ELR (cell line): ENCODE data around the gene MRM2.
A peak's percentile ranks its signal among the peaks of the same experiment; 100 is the strongest.

Experiments used
- DNase-seq: peaks from one replicate; pipeline ENCODE4 v3.0.0-alpha.2; 2015; ENCODE audit warnings: low read depth

MRM2 gene

GRCh38 chr7:2245883-2246675 is 4.1 kb upstream of the MRM2 start:
- no peak for DNase-seq

- DNase-seq, result no peak
These were observed 2.5 kb upstream of the MRM2 start for GRCh38 chr7:2244404-2244995.

GRCh38 chr7:2243458-2243857 is 1.5 kb upstream of the MRM2 start:
- no peak for DNase-seq

DNA sequence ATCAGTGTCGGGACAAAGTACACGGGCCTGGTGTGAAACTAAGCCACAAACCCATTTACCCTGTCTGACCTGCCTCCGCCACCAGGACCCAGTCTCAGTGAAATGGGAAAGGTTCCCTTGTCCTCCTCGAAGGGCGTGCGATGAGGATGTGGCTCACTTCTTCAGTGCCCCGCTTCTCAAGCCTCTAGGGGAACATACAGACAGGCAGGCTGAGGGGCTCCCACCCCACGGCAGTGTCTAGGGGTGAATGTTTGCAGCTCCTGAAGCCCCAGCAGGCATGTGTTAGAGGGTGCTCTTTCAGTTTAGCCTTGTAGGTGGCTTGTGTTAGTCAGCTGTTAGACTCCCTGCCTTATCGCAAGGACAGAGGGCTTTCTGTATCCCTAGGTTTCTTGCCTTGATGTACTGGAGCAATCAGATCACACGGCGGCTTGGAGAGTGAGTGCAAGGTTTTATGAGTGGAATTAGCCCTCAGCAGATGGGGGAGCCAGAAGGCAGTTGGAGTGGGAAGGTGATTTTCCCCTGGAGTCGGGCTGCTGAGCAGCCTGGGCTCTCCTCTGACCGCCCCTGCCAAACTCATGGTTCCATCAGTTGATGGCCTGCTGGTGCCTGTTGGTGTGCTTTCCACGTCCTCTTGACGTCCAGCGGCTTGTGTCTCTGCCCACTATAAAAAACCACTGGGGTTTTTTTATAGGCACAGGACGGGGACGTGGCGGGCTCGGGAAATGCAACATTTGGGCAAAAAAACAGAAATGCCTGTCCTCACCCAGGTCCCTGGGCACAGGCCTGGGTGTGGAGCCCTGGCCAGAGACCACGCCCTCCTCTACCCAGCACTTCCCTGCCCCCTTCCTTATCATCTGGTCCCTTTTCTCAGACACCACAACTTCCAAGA is 780 bp upstream of the MRM2 start:
- peak; percentile 69 for DNase-seq

- no peak for DNase-seq
These were observed 2.8 kb downstream of the MRM2 start for GRCh38 chr7:2239242-2239641.

- DNase-seq, result no peak
These were observed 4.8 kb downstream of the MRM2 start for GRCh38 chr7:2237109-2237602.

- peak; percentile 31 for DNase-seq
These were observed 8.1 kb downstream of the MRM2 start for GRCh38 chr7:2233926-2234325.

- DNase-seq, result peak; percentile 97
These were observed 9.1 kb downstream of the MRM2 start, which contains the start of gene MAD1L1 for GRCh38 chr7:2232766-2233520. TSS of gene MAD1L1 (minus strand) at chr7:2232945. CDS start at chr7:2230133, 2,812 bp downstream.

GRCh38 chr7:2231992-2232765 is 9.8 kb downstream of the MRM2 start:
- peak; percentile 57 for DNase-seq

DNA sequence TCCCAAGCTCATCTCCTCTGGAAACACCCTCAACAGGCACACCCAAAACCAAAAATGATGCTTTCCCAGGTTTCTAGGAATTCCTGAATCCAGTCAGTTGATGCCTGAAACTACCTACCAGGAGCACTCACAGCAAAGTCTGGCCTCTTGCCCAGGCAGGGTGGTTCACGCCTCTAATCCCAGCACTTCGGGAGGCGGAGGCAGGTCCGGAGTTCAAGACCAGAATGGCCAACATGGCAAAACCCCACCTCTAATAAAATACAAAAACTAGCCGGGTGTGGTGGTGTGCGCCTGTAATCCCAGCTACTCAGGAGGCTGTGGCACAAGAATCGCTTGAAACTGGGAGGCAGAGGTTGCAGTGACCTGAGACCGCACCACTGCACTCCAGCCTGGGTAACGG is 11.1 kb downstream of the MRM2 start:
- DNase-seq, result no peak

DNA sequence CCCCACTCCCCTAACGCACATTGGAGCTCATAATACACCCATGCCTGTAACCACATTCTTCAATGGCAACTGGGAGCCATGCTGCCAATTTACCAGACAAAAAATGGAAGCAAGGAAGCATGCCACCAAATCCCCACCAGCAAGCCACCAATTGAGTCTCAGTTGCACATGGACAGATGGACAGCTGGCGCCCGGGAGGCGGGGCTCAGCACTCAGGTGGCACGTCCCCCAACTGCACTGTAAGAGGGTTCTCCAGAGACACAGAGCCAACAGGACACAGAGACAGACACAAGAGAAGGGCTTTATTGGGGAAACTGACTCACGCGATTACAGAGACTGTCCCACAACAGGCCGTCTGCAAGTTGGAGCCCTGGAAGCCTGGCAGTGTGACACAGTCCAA is 11.8 kb downstream of the MRM2 start:
- no peak for DNase-seq

GRCh38 chr7:2229467-2229866 is 12.5 kb downstream of the MRM2 start:
- no peak for DNase-seq

DNA sequence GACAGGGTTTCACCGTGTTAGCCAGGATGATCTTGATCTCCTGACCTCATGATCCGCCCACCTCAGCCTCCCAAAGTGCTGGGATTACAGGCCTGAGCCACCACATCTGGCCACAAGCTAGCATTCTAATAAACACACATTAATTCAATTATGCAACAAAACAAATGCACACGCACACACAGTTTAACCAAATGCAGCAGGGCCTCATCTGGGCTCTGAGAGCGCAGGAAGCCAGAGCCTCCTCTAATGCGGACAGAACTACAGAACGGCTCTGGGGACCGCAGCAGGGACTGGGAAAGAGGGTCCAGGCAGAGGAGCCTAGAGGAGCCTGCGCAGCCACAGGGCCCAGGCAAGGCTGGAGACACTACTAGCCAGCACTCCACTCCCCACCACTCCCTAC is 13.1 kb downstream of the MRM2 start:
- DNase-seq, result no peak

DNA sequence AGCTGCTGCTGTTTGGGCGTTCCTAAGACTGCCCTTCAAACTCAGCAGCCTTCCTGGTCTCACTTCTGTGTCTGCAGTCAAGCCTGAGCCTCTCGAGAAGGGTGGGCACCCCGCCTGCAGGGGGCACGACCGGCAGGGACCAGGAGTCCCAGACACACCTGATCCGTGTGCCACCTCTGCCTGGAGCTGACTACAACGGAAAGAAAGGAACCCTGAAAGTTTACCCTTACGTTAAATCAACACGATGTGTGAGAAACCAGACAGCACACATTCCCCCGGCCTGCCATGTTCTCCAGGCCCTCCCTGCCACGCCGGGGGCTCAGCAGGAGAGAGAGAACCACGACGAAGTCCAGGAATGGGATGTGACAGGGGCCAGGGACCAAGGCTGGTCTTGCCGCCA is 14.3 kb downstream of the MRM2 start:
- DNase-seq, result no peak

DNA sequence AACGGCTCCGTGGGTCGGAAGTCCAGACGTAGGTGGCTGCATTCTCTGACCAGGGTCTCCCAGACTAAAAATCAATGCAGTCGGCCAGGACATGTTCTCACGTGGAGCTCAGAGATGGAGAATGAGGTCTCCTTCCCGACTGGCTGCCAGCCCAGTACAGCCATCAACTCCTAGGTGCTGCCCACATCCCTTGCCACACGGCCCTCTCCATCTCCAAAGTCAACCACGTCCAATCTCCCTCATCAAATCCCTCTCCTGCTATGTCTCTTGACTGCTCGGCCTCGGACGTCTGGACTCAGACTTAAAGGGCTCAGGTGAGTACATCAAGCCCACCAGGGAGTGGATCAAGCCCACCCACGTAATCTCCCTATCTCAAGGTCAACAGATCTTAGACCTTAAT is 16.2 kb downstream of the MRM2 start:
- DNase-seq, result no peak

DNA sequence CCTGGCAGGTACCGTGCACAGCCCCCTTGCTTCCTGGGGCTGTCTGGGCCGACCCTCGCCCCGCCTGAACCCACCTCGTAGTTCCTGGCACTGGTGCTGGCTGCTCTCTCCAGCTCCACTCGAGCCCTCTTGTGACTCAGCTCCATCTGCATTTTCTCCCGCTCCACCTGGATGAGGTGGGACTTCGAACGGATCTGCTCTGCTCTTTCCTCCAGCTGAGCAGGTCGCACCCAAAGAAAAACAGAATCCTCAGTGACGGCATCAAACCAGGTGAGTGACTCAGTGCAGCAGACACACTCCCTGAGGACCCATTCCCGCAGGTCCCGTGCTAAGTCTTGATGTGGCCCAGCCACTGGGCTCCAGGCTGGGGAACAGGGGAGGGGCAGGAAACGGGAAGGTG is 16.7 kb downstream of the MRM2 start:
- no peak for DNase-seq

GRCh38 chr7:2224934-2225333 is 17.1 kb downstream of the MRM2 start:
- no peak for DNase-seq

DNA sequence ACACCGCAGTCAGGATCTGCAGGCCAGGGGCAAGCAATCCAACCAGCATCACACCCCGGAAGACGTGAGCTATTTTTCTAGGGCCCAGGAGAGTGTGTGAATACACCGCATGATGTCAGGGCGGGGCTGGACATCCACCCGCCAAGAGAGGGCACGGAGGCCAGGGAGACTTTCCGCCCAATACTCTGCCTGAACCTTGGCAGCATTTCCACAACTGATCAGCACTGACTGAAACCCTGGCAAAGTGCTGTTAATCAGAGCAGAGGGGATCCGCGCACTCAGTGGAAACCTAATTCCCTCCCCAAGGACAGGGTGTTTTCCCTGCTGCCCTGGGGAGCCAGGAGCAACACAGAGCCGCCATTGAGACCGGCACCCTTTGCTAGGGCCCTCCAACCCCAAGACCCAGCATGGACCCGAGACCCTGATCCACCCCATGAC is 17.5 kb downstream of the MRM2 start:
- DNase-seq, result no peak

DNA sequence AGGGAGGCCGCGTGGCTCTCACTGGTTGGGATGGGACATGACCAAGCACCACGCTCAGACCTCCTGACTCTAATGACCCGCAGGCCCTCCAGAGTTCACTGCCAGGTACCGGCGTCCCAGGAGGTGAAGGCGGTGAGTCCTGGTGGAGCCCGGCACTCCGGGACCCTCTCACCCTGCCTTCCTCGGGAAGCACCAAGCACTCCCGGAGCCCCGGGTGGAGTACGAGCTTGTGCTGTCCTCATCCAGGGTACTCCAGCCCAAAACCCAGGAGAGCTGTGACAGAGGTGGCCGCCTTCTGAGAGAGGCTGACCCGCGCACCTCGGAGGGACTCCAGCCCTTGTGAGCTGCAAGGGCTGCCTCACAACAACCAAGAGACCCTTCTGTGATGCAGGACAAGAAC is 18.7 kb downstream of the MRM2 start:
- DNase-seq, result no peak

DNA sequence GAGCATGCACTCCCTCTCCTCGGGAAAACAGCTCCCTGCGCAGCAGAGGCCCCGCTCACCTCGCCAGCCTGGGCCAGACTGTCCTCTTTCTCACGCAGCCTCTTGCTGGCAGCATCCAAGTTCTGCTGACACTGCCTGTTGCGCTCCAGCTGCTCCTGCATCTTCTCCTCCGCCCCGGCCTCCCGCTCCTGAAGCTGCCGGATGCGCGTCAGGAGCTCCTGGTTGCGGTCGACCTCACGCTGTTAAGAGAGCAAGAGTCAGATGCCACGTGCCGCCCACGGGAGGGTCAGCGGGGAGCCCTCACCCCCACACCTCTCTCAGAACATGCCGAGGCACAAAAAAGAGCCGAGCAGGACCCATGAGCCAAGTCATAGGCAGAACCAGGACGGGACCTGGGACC is 19.5 kb downstream of the MRM2 start:
- no peak for DNase-seq

GRCh38 chr7:2220954-2221353 is 21.1 kb downstream of the MRM2 start:
- no peak for DNase-seq
